ENCODE results near the gene MRPS27. TPM values are rescaled to one million over a fixed set of nuclear protein-coding genes. Genes with fewer than 3 reads are reported as not detected.

The MRPS27 gene
- total and polyA plus RNA-seq, 9 of the 15 experiments (the other 6 are each of a cell fraction or from before 2014, with no cell fraction given) = 73.6 to 144 (median 106) TPM

- Histone ChIP-seq H3K9me3 (replicated peaks; ENCODE audit: control insufficient read depth, insufficient read depth, low read depth, low read length) (no peaks in the 10 kb centered on the region), H3K36me3 (ENCODE audit: control insufficient read depth, insufficient read depth, low read length) (peaks cover 14% of the 10 kb centered on the region), H3K27me3 (ENCODE audit: control insufficient read depth in 2 of 2, insufficient read depth in 2 of 2, low read length in 2 of 2) (no peaks in the 10 kb centered on the region), H3K4me3 (no peak overlapping the region), H4K20me1 (replicated peaks; ENCODE audit: control insufficient read depth, insufficient read depth, low read length) (no peaks in the 10 kb centered on the region), H3K27ac (ENCODE audit: extremely low read depth, low read depth, low read length) (no peak overlapping the region), H3K4me2 (ENCODE audit: insufficient read depth, low read length) (no peak overlapping the region), H3K9me1 (ENCODE audit: control insufficient read depth, insufficient read depth, low read length) (no peaks in the 10 kb centered on the region), H3K9ac (ENCODE audit: insufficient read depth in 1 of 2, low read depth in 2 of 2, low read length in 2 of 2) (no peak overlapping the region), H2AFZ (ENCODE audit: low read depth, low read length) (no peak overlapping the region), H3K79me2 (ENCODE audit: control insufficient read depth, insufficient read depth, low read length) (peaks cover 73% of the 10 kb centered on the region), H3K4me1 (replicated peaks in 1 of 2; ENCODE audit: control insufficient read depth in 2 of 2, insufficient read depth in 2 of 2, low read length in 2 of 2) (no peaks in the 10 kb centered on the region)
- ATAC-seq (no peak), FAIRE-seq (no peak), DNase-seq (ENCODE audit: extremely low read depth in 1 of 4, low spot score in 3 of 4) (no peak)
- 92% methylated on average over 5 of the region's 5 CpGs for WGBS (ENCODE audit: insufficient coverage, low coverage, missing lambda C conversion rate)
- CTCF ChIA-PET (ENCODE audit: low intra/inter-chr PET ratio) = no interaction called here
- TF ChIP-seq FOSL1 (tag; conservative IDR thresholded peaks at IDR 0.05) = no peak
- no peak for TF ChIP-seq TARDBP (IDR thresholded peaks at IDR 0.05)
- no peak for TF ChIP-seq PRPF4 (IDR thresholded peaks at IDR 0.05; ENCODE audit: insufficient read depth, low read depth, low read length, poor library complexity, severe bottlenecking)
- TF ChIP-seq NCOA2 (IDR thresholded peaks at IDR 0.05; ENCODE audit: partially characterized antibody in 2 of 2) = no peak
- TF ChIP-seq KLF13 (tag; IDR thresholded peaks at IDR 0.05; ENCODE audit: borderline replicate concordance, low read depth) = no peak
- in situ Hi-C loops (cut with MboI) = no loop called here
- intact Hi-C loops (cut with micrococcal nuclease) = loop anchor here (5.0 kb wide), 1 partner anchor 42 kb away; no protein-coding TSS in a partner anchor
- POLR2A ChIA-PET = interaction anchor here (0.9 to 1.8 kb wide), 4 partner anchors 9 to 23 kb away, joined by 3 to 5 read pairs (median 4); no protein-coding TSS in a partner anchor
- BruUV-seq (replicated peaks) = no TSS peak
Observed at GRCh38 chr5:72265032-72265877, 54.8 kb downstream of the MRPS27 start.
